ENCODE data around the gene SERPINI2.

Gene SERPINI2

GRCh38 chr3:167473863-167474262 is at the start of gene SERPINI2:
TSS of gene SERPINI2 (minus strand) at chr3:167474042. CDS start at chr3:167471834, 2,208 bp downstream.
- no peak for DNase-seq (ENCODE audit: low read depth)

GRCh38 chr3:167521006-167521355 is 47.1 kb upstream of the SERPINI2 start:
- DNase-seq (ENCODE audit: low read depth): no peak

GRCh38 chr3:167520266-167521005 is 46.6 kb upstream of the SERPINI2 start:
- DNase-seq (ENCODE audit: low read depth): no peak

- DNase-seq (ENCODE audit: low read depth): no peak
Observed at GRCh38 chr3:167507954-167508353, 34.1 kb upstream of the SERPINI2 start.

- DNase-seq (ENCODE audit: low read depth): no peak
Observed at GRCh38 chr3:167502401-167502800, 28.6 kb upstream of the SERPINI2 start.

- no peak for DNase-seq (ENCODE audit: low read depth)
Observed at GRCh38 chr3:167501941-167502340, 28.1 kb upstream of the SERPINI2 start.

GRCh38 chr3:167497903-167498302 is 24.1 kb upstream of the SERPINI2 start:
- DNase-seq (ENCODE audit: low read depth): no peak

GRCh38 chr3:167493244-167493643 is 19.4 kb upstream of the SERPINI2 start:
- DNase-seq (ENCODE audit: low read depth): no peak

- DNase-seq (ENCODE audit: low read depth): no peak
Observed at GRCh38 chr3:167491621-167492020, 17.8 kb upstream of the SERPINI2 start.

GRCh38 chr3:167489571-167489970 is 15.7 kb upstream of the SERPINI2 start:
- DNase-seq (ENCODE audit: low read depth): no peak

GRCh38 chr3:167487556-167487955 is 13.7 kb upstream of the SERPINI2 start:
- no peak for DNase-seq (ENCODE audit: low read depth)

GRCh38 chr3:167484551-167484950 is 10.7 kb upstream of the SERPINI2 start:
- no peak for DNase-seq (ENCODE audit: low read depth)

- no peak for DNase-seq (ENCODE audit: low read depth)
Observed at GRCh38 chr3:167483708-167484475, 10.1 kb upstream of the SERPINI2 start.

GRCh38 chr3:167481164-167481563 is 7.3 kb upstream of the SERPINI2 start:
- no peak for DNase-seq (ENCODE audit: low read depth)

GRCh38 chr3:167480748-167481147 is 6.9 kb upstream of the SERPINI2 start:
- DNase-seq (ENCODE audit: low read depth): no peak

- no peak for DNase-seq (ENCODE audit: low read depth)
Observed at GRCh38 chr3:167469381-167469780, 4.5 kb downstream of the SERPINI2 start.

- DNase-seq (ENCODE audit: low read depth): no peak
Observed at GRCh38 chr3:167467848-167468611, 5.8 kb downstream of the SERPINI2 start.

- no peak for DNase-seq (ENCODE audit: low read depth)
Observed at GRCh38 chr3:167466966-167467365, 6.9 kb downstream of the SERPINI2 start.

- no peak for DNase-seq (ENCODE audit: low read depth)
Observed at GRCh38 chr3:167456157-167456799, 17.6 kb downstream of the SERPINI2 start.

- no peak for DNase-seq (ENCODE audit: low read depth)
Observed at GRCh38 chr3:167453815-167454214, 20.0 kb downstream of the SERPINI2 start.

GRCh38 chr3:167451282-167451681 is 22.6 kb downstream of the SERPINI2 start:
- DNase-seq (ENCODE audit: low read depth): no peak

GRCh38 chr3:167450675-167451074 is 23.2 kb downstream of the SERPINI2 start:
- DNase-seq (ENCODE audit: low read depth): no peak
